Gastrocnemius medialis (tissue), 4 donors: ENCODE results near the gene CPZ. TPM values are rescaled to one million over a fixed set of nuclear protein-coding genes. Genes with fewer than 3 reads are reported as not detected.

ENCODE experiments used
- ATAC-seq, 2 donors: fragments of 150-250 bp; one replicate each; pipeline ENCODE4 v1.9.1; 2016
- DNase-seq, 2 donors: peaks; one replicate each; pipeline ENCODE4 v3.0.0-alpha.2; 2019
- H3K27ac ChIP-seq, 4 donors: fragments of 200-600 bp; sonication (generic); 1 replicate in 1 of 4; 2 replicates in 3 of 4; pipeline ENCODE4 v1.5.1; 2016 to 2018; ENCODE audit warnings: mild to moderate bottlenecking in 2 of 4, moderate library complexity in 1 of 4
- H3K27me3 ChIP-seq, 3 donors: fragments of 200-600 bp; sonication (generic) in 2 of 3; 1 replicate in 1 of 3; 2 replicates in 2 of 3; pipeline versions ENCODE4 v1.5.1 to v1.6.0; 2016 to 2019; ENCODE audit warnings: mild to moderate bottlenecking in 1 of 3, moderate library complexity in 1 of 3
- H3K36me3 ChIP-seq, 2 donors: fragments of 200-600 bp; sonication (generic) in 1 of 2; one replicate each; pipeline ENCODE4 v1.5.1; 2017 to 2018
- H3K4me1 ChIP-seq, 2 donors: fragments of 200-600 bp; sonication (generic) in 1 of 2; one replicate each; pipeline ENCODE4 v1.5.1; 2016 to 2017; ENCODE audit warnings: mild to moderate bottlenecking in 2 of 2
- H3K4me3 ChIP-seq, 4 donors: fragments of 200-600 bp; sonication (generic) in 3 of 4; 1 replicate in 1 of 4; 2 replicates in 3 of 4; pipeline ENCODE4 v1.5.1; 2016 to 2019; ENCODE audit warnings: mild to moderate bottlenecking in 2 of 4
- H3K9me3 ChIP-seq, 3 donors: fragments of 200-600 bp; sonication (generic) in 2 of 3; 1 replicate in 1 of 3; 2 replicates in 2 of 3; pipeline ENCODE4 v1.5.1; 2016 to 2019
- CTCF ChIP-seq, 5 experiments: fragments of 450-650 bp in 3 of 5; fragments of 200-600 bp in 2 of 5; sonication (generic) in 2 of 5; IDR thresholded peaks in 4 of 5; conservative IDR thresholded peaks in 1 of 5; 1 replicate in 4 of 5; 2 replicates in 1 of 5; pipeline ENCODE4 v1.5.1; 2016 to 2019; ENCODE audit warnings: antibody characterized with exemption in 5 of 5, mild to moderate bottlenecking in 3 of 5, moderate library complexity in 3 of 5
- POLR2A ChIP-seq, 2 donors: fragments of 450-650 bp; IDR thresholded peaks; one replicate each; pipeline ENCODE4 v1.6.1; 2017; ENCODE audit warnings: antibody characterized with exemption in 2 of 2, mild to moderate bottlenecking in 2 of 2, moderate library complexity in 2 of 2
- in situ Hi-C, 4 donors: fragments of 200-750 bp; cut with MboI; loops; one replicate each; pipeline versions ENCODE4 v1.15.0 to v1.8.0; 2017; ENCODE audit warnings: low sequenced_read_pairs in 4 of 4
- intact Hi-C: fragments of 100-400 bp; cut with DNase I; formaldehyde crosslinking; loops from one replicate; pipeline ENCODE4 v1.15.1; 2023; ENCODE audit warnings: low total_unique reads
- total RNA-seq, 4 donors: library from RNA; depleted of rRNA; stranded (reverse); fragments of >200 nt; gene quantifications; one replicate each; pipeline versions ENCODE4 v1.1.0 to v1.2.3, GENCODE V29; 2016

The CPZ gene
- total RNA-seq, 4 donors from 2014 or later = not detected

DNA sequence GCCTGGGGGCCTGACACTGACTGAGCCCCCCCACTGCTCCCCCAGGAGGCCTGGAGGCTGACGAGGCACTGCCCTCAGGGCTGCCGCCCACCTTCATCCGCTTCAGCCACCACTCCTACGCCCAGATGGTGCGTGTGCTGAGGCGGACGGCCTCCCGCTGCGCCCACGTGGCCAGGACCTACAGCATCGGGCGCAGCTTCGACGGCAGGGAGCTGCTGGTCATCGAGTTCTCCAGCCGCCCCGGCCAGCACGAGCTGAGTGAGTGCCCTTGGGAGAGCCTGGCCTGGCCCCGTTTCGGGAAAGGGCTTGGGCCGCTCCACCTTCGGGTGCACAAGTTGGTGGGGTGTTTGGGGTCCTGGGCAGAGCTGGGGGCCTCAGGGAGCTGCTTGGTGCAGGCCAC lies 11.4 kb downstream of the CPZ start:
- H3K4me1 ChIP-seq = no peaks in the 10 kb centered on the region
- TF ChIP-seq CTCF (IDR thresholded peaks at IDR 0.05 in 4 of 5, conservative IDR thresholded peaks at IDR 0.05 in 1 of 5) (no peak), POLR2A (IDR thresholded peaks at IDR 0.05) (no peak)
- intact Hi-C loops (loop anchor here (10.0 kb wide), 1 partner anchor 311 kb away; no protein-coding TSS in a partner anchor), in situ Hi-C loops (no loop called here)
- ATAC-seq = no peak
- no peaks in the 10 kb centered on the region for H3K27me3 ChIP-seq
- no peak overlapping the region for H3K4me3 ChIP-seq
- H3K9me3 ChIP-seq = no peaks in the 10 kb centered on the region
- H3K27ac ChIP-seq = no peak overlapping the region
- no peaks in the 10 kb centered on the region for H3K36me3 ChIP-seq
- DNase-seq = no peak

- DNase-seq (no peak), ATAC-seq (no peak)
- Histone ChIP-seq H3K36me3 (no peaks in the 10 kb centered on the region), H3K4me1 (no peaks in the 10 kb centered on the region), H3K27me3 (no peaks in the 10 kb centered on the region), H3K9me3 (no peaks in the 10 kb centered on the region), H3K4me3 (no peak overlapping the region), H3K27ac (no peak overlapping the region)
- no peak for TF ChIP-seq POLR2A (IDR thresholded peaks at IDR 0.05)
- no peak for TF ChIP-seq CTCF (IDR thresholded peaks at IDR 0.05 in 4 of 5, conservative IDR thresholded peaks at IDR 0.05 in 1 of 5)
- in situ Hi-C loops = no loop called here
- intact Hi-C loops = loop anchor here (10.0 kb wide), 1 partner anchor 310 kb away; no protein-coding TSS in a partner anchor
These were observed 12.7 kb downstream of the CPZ start for GRCh38 chr4:8605289-8605688.

DNA sequence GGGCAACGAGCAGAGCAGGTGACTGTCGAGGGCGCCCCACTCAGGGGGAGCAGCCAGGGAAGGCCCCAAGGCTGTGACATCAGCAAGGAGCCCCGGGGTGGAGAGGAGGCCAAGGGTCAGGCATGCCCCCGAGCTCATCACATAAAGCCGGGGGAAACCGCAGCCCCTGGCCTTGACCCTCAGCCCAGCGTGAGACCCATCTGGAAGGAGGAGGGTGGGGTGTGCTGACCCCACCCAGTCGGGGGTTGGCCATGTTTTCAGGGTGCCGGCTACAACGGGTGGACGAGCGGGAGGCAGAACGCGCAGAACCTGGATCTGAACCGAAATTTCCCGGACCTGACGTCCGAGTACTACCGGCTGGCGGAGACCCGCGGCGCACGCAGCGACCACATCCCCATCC lies 13.9 kb downstream of the CPZ start:
- DNase-seq = no peak
- no peaks in the 10 kb centered on the region for H3K27me3 ChIP-seq
- H3K9me3 ChIP-seq = no peaks in the 10 kb centered on the region
- intact Hi-C loops (loop anchor here (10.0 kb wide), 1 partner anchor 308 kb away; no protein-coding TSS in a partner anchor), in situ Hi-C loops (no loop called here)
- no peak overlapping the region for H3K4me3 ChIP-seq
- TF ChIP-seq POLR2A (IDR thresholded peaks at IDR 0.05) = no peak
- ATAC-seq = no peak
- H3K4me1 ChIP-seq = no peaks in the 10 kb centered on the region
- no peak overlapping the region for H3K27ac ChIP-seq
- no peaks in the 10 kb centered on the region for H3K36me3 ChIP-seq

GRCh38 chr4:8606966-8607365 lies 14.4 kb downstream of the CPZ start:
- no peak for ATAC-seq
- intact Hi-C loops = loop anchor here (10.0 kb wide), 1 partner anchor 308 kb away; no protein-coding TSS in a partner anchor
- in situ Hi-C loops = no loop called here
- H3K27ac ChIP-seq = no peak overlapping the region
- no peaks in the 10 kb centered on the region for H3K9me3 ChIP-seq
- TF ChIP-seq CTCF (IDR thresholded peaks at IDR 0.05 in 4 of 5, conservative IDR thresholded peaks at IDR 0.05 in 1 of 5) = no peak
- TF ChIP-seq POLR2A (IDR thresholded peaks at IDR 0.05) = no peak
- no peak overlapping the region for H3K4me3 ChIP-seq
- no peak for DNase-seq
- no peaks in the 10 kb centered on the region for H3K27me3 ChIP-seq
- no peaks in the 10 kb centered on the region for H3K4me1 ChIP-seq
- H3K36me3 ChIP-seq = no peaks in the 10 kb centered on the region

DNA sequence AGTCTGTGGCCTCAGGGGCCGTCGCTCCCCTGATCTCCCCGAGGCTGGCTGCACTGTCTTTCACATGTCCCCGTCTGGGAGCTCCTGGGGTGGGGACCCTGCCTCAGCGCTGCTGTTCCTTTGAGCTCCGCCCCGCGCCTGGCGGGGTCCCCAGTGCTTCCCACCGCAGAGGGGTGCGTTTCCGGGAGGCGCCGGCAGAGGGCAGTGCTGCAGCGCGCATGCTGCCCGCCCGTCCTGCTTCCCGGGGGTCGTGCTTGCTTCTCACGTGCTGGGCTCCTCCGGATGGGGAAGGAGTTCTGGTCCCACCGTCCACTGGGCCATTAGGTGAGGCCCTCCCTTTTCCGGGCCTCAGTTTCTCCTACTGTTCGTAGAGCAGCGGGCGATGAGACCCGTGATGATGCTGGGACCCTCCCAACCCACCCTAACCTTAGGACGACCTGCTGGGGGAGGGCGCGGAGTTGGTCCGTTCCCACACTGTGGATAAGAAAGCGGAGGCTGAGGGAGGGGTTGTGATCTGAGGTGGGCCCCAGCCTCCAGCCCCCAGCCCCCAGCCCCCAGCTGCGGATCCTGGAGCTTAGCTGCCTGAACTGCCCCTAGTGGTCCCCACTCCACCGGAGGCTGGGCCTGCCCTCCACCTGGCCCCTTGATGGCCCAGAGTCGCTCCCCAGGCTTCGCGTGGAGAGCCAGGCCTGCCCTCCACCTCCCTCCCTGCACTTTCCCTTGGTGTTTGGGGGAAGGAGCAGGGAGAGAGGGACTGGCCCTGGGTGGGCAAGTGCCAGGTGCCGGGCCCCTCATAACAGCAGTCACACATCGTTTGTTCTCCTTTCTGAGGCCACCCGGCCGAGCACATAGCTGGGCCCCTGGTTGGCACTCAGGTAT lies 15.3 kb downstream of the CPZ start:
- H3K9me3 ChIP-seq = no peaks in the 10 kb centered on the region
- intact Hi-C loops = loop anchor here (10.0 kb wide), 1 partner anchor 307 kb away; no protein-coding TSS in a partner anchor
- H3K27ac ChIP-seq = no peak overlapping the region
- no peak for ATAC-seq
- H3K4me3 ChIP-seq = no peak overlapping the region
- no peak for DNase-seq
- no peaks in the 10 kb centered on the region for H3K4me1 ChIP-seq
- in situ Hi-C loops = no loop called here
- no peaks in the 10 kb centered on the region for H3K36me3 ChIP-seq
- no peaks in the 10 kb centered on the region for H3K27me3 ChIP-seq
- TF ChIP-seq CTCF (IDR thresholded peaks at IDR 0.05 in 4 of 5, conservative IDR thresholded peaks at IDR 0.05 in 1 of 5) (peak; percentile 58 to 88 (median 75)), POLR2A (IDR thresholded peaks at IDR 0.05) (no peak)
